T-cell (primary cell): Measurements from ENCODE around the gene CTSW. TPM values are rescaled to one million over a fixed set of nuclear protein-coding genes. Genes with fewer than 3 reads are reported as not detected.

Experiments used
- ATAC-seq, 4 experiments: fragments of 200-7000 bp in 3 of 4; fragments of 150-1000 bp in 1 of 4; cut with Tn5 transposase; replicated peaks in 1 of 4; 1 replicate in 3 of 4; 2 replicates in 1 of 4; pipeline ENCODE4 v1.10.0; 2021; ENCODE audit warnings: moderate library complexity in 3 of 4, mild to moderate bottlenecking in 2 of 4, moderate number of reproducible peaks in 1 of 4
- CTCF ChIA-PET, 2 donors: fragments of 300-600 bp; sonication (Branson Sonifier 250); formaldehyde crosslinking; loops; one replicate each; lab custom pipeline; 2022; ENCODE audit warnings: antibody characterized with exemption in 2 of 2; lab: Charles Lee
- POLR2A ChIA-PET, 2 donors: fragments of 300-600 bp; sonication (Branson Sonifier 250); formaldehyde crosslinking; loops; one replicate each; lab custom pipeline; 2022; ENCODE audit warnings: antibody characterized with exemption in 2 of 2; lab: Charles Lee
- DNase-seq, 35 experiments: peaks; one replicate each; pipeline versions ENCODE4 v3.0.0 to v3.0.0-alpha.2; 2013 to 2023
- H3K27ac ChIP-seq: one replicate; pipeline ENCODE4 v1.5.1; 2013; ENCODE audit warnings: low read length
- H3K27me3 ChIP-seq, 2 experiments: replicated peaks in 1 of 2; 1 replicate in 1 of 2; 2 replicates in 1 of 2; pipeline versions ENCODE4 v1.6.1 to v1.7.0; 2013; ENCODE audit warnings: low read length in 1 of 2, mixed read lengths in 1 of 2; ENCODE audit not compliant: control insufficient read depth in 2 of 2, insufficient read depth in 2 of 2; ENCODE audit errors: extremely low read depth in 1 of 2
- H3K36me3 ChIP-seq, 2 donors: 1 replicate in 1 of 2; 2 replicates in 1 of 2; pipeline versions ENCODE4 v1.6.1 to v1.7.0; 2013; ENCODE audit warnings: low read length in 1 of 2; ENCODE audit not compliant: control insufficient read depth in 2 of 2, insufficient read depth in 1 of 2; ENCODE audit errors: extremely low read depth in 1 of 2
- H3K4me1 ChIP-seq, 2 experiments: 1 replicate in 1 of 2; 2 replicates in 1 of 2; pipeline versions ENCODE4 v1.6.1 to v1.7.0; 2013; ENCODE audit warnings: low read length in 2 of 2, mixed read lengths in 1 of 2; ENCODE audit not compliant: insufficient read depth in 2 of 2, control insufficient read depth in 1 of 2; ENCODE audit errors: extremely low read depth in 1 of 2
- H3K4me3 ChIP-seq, 2 donors: 1 replicate in 1 of 2; 2 replicates in 1 of 2; pipeline versions ENCODE4 v1.5.1 to v1.7.0; 2013; ENCODE audit warnings: mild to moderate bottlenecking in 2 of 2, low read length in 1 of 2, moderate library complexity in 1 of 2; ENCODE audit not compliant: control insufficient read depth in 1 of 2; ENCODE audit errors: extremely low read depth in 1 of 2
- H3K9me3 ChIP-seq: 2 replicates; pipeline ENCODE4 v1.7.0; 2013
- H3K27ac Mint-ChIP-seq, 2 donors: one replicate each; pipeline ENCODE4 v1.8.0; 2020 to 2021; ENCODE audit warnings: mild to moderate bottlenecking in 2 of 2, mixed read lengths in 2 of 2
- H3K27me3 Mint-ChIP-seq, 2 donors: one replicate each; pipeline ENCODE4 v1.8.0; 2021 to 2022; ENCODE audit warnings: mixed read lengths in 2 of 2
- H3K36me3 Mint-ChIP-seq: one replicate; pipeline ENCODE4 v1.8.0; 2021; ENCODE audit warnings: mixed read lengths
- H3K4me1 Mint-ChIP-seq, 3 donors: one replicate each; pipeline ENCODE4 v1.8.0; 2020 to 2022; ENCODE audit warnings: mixed read lengths in 3 of 3, mild to moderate bottlenecking in 1 of 3
- H3K4me3 Mint-ChIP-seq, 3 donors: one replicate each; pipeline ENCODE4 v1.8.0; 2020 to 2022; ENCODE audit warnings: mild to moderate bottlenecking in 3 of 3, mixed read lengths in 3 of 3, moderate library complexity in 3 of 3
- H3K9me3 Mint-ChIP-seq, 3 donors: one replicate each; pipeline ENCODE4 v1.8.0; 2020 to 2022; ENCODE audit warnings: mixed read lengths in 3 of 3
- WGBS: methylation state at CpG from one replicate; pipeline ENCODE4 v1.1.5; 2013; ENCODE audit warnings: missing lambda C conversion rate; ENCODE audit not compliant: insufficient coverage; 5-methylcytosine and 5-hydroxymethylcytosine counted together
- total RNA-seq, 35 experiments: library from RNA in 6 of 35; stranded (reverse) in 6 of 35; fragments of 120-200 nt in 1 of 35; gene quantifications; one replicate each; pipeline versions ENCODE4 v1.2.1 to v1.2.4 and lab custom pipeline; 2013 to 2026

CTSW gene
- total RNA-seq, 5 donors from 2014 or later (not counting 1 experiment from before 2014, with no cell fraction given), result 45.3 to 127 (median 66.4) TPM

DNA sequence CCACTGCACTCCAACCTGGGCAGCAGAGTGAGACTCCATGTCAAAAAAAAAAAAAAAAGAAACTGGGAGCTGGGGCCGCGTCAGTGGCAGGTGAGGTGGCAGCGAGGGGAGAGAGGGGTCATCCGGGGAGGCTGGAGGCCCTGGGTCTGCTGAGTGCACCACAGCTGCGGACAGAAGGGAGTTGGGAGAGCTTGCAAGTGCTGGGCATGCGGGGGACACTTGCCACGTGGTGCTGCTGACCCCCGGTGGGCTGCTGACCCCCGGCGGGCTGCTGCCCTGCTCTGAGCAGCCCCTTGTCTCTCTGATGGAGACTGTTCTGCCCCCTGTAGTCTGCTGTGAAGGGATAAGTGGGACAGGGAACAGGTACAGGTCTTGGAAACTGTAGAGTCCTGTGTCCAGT, 42.2 kb downstream of the CTSW start:
- peak overlapping the region in 1 of 2 donors; percentile 51 for H3K27ac Mint-ChIP-seq
- H3K4me1 ChIP-seq, result peaks cover 24 to 51% of the 10 kb centered on the region in 2 experiments
- H3K27me3 Mint-ChIP-seq, result no peaks in the 10 kb centered on the region
- H3K9me3 Mint-ChIP-seq, result no peaks in the 10 kb centered on the region
- peaks cover 24 to 41% (median 35%) of the 10 kb centered on the region in 3 donors for H3K4me1 Mint-ChIP-seq
- WGBS, result 98% methylated on average over 10 of the region's 10 CpGs
- ChIA-PET POLR2A (interaction anchor here (0.6 to 1.0 kb wide), 3 partner anchors 11 to 1197 kb away, joined by 3 read pairs; partner anchors contain the start of gene KDM2A (in 1 of the 2)), CTCF (interaction anchor here (0.6 to 1.2 kb wide), 3 partner anchors 36 to 59 kb away, joined by 3 to 6 read pairs (median 5); no protein-coding TSS in a partner anchor)
- ATAC-seq, result no peak
- H3K4me3 Mint-ChIP-seq, result peak overlapping the region; percentile 10 to 55 (median 43)
- H3K27me3 ChIP-seq, result no peaks in the 10 kb centered on the region
- peaks cover 7 to 38% of the 10 kb centered on the region in 2 donors for H3K36me3 ChIP-seq
- H3K4me3 ChIP-seq, result no peak overlapping the region
- H3K27ac ChIP-seq, result no peak overlapping the region
- H3K36me3 Mint-ChIP-seq, result peaks cover 19% of the 10 kb centered on the region
- no peaks in the 10 kb centered on the region for H3K9me3 ChIP-seq
- no peak for DNase-seq

DNA sequence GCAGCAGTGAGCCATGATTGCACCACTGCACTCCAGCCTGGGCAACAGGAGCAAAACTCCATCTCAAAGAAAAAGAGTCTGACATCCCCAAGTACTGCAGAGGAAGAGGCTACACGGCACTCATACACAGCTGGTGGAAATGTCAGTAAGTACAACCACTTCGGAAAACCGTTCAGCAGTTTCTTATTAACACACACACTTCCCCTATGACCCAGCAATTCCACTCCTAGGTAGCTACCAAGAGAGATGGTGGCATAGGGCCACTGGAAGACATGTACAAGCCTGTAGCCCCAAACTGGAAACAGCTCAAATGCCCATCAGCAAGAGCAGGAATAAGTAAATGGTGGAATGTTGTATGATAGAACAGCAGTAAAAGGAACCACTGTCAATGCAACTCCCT, 42.9 kb downstream of the CTSW start:
- peaks cover 26 to 42% (median 36%) of the 10 kb centered on the region in 3 donors for H3K4me1 Mint-ChIP-seq
- ChIA-PET CTCF (interaction anchor here (0.6 to 1.2 kb wide), 2 partner anchors 34 to 35 kb away, joined by 4 to 5 read pairs; partner anchors contain the start of gene FIBP (in 1 of the 2)), POLR2A (interaction anchor here in 1 of 2 donors (1.0 kb wide), 1 partner anchor 33 kb away, joined by 3 read pairs; no protein-coding TSS in a partner anchor)
- Histone ChIP-seq H3K4me1 (peaks cover 20 to 51% of the 10 kb centered on the region in 2 experiments), H3K27ac (no peak overlapping the region), H3K9me3 (no peaks in the 10 kb centered on the region), H3K27me3 (no peaks in the 10 kb centered on the region), H3K4me3 (no peak overlapping the region), H3K36me3 (peaks cover 7 to 32% of the 10 kb centered on the region in 2 donors)
- DNase-seq (no peak), ATAC-seq (no peak)
- peak overlapping the region; percentile 10 to 55 (median 43) for H3K4me3 Mint-ChIP-seq
- peak overlapping the region; percentile 51 to 72 for H3K27ac Mint-ChIP-seq
- no peaks in the 10 kb centered on the region for H3K27me3 Mint-ChIP-seq
- peaks cover 17% of the 10 kb centered on the region for H3K36me3 Mint-ChIP-seq
- no peaks in the 10 kb centered on the region for H3K9me3 Mint-ChIP-seq
- WGBS, result 85% methylated on average over 3 of the region's 3 CpGs

DNA sequence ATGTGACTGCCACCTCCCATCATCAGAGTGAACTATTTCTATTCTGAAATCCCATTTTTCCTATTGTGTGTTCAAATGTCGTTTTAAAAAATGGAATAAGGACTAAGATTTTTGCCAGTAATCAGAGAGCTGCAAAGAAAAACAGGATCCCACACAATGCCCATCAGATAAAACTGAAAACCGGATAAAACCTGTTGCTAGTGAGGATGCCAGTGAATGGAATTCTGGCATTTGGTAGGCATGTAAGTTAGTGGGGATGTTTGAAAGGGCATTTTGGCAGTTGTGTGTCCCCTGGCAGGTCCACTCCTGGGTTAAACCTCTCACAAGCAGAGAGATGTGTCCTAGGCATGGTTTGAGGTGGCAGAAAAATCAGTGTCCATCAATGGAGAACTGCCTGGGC, 45.8 kb downstream of the CTSW start:
- ChIA-PET POLR2A (interaction anchor here in 1 of 2 donors (0.6 kb wide), 2 partner anchors 41 to 364 kb away, joined by 3 to 6 read pairs; no protein-coding TSS in a partner anchor), CTCF (interaction anchor here in 1 of 2 donors (0.6 kb wide), 1 partner anchor 373 kb away, joined by 3 read pairs; no protein-coding TSS in a partner anchor)
- ATAC-seq, result no peak
- Histone ChIP-seq H3K4me1 (peaks cover 19 to 55% of the 10 kb centered on the region in 2 experiments), H3K27me3 (no peaks in the 10 kb centered on the region), H3K9me3 (no peaks in the 10 kb centered on the region), H3K27ac (no peak overlapping the region), H3K4me3 (no peak overlapping the region), H3K36me3 (peaks cover 7 to 29% of the 10 kb centered on the region in 2 donors)
- Mint-ChIP-seq H3K27me3 (no peaks in the 10 kb centered on the region), H3K4me3 (no peak overlapping the region), H3K9me3 (no peaks in the 10 kb centered on the region), H3K27ac (peak overlapping the region; percentile 8 to 61), H3K36me3 (peaks cover 17% of the 10 kb centered on the region), H3K4me1 (peaks cover 37 to 49% (median 47%) of the 10 kb centered on the region in 3 donors)
- WGBS, result no CpG with 5 or more reads among the region's 2 CpGs
- no peak for DNase-seq

DNA sequence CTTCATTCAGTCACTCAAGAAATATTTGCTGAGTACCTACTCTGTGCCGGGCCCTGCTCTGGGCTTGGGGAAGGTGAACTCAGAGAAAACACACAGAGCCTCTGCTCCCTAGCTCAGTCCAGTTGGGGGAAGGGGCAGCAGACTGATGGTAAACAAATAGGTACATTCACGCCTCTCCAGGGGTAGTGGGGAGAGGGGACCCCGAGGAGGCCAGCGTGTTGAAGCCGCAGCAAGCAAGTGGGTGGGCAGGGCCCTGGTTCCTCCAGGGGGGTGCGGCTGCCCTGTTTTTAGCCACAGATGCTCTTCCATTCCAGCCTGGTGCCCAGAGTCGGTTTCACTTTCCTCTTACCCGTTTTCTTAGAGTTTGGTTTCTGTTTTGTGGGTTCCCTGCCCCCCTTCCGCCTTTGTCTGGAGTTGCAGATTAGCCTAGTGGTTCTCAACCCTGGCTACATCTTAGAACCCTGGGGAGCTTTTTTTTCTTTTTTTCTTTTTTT, 48.3 kb downstream of the CTSW start:
- H3K4me3 ChIP-seq, result peak overlapping the region; percentile 28 to 52
- Mint-ChIP-seq H3K36me3 (peaks cover 7% of the 10 kb centered on the region), H3K27ac (peak overlapping the region; percentile 97), H3K9me3 (no peaks in the 10 kb centered on the region), H3K27me3 (no peaks in the 10 kb centered on the region), H3K4me3 (peak overlapping the region; percentile 68 to 78 (median 73)), H3K4me1 (peaks cover 37 to 48% (median 39%) of the 10 kb centered on the region in 3 donors)
- POLR2A ChIA-PET, result interaction anchor here (0.6 to 0.7 kb wide), 4 partner anchors 12 to 360 kb away, joined by 3 to 4 read pairs (median 3); no protein-coding TSS in a partner anchor
- H3K4me1 ChIP-seq, result peaks cover 11 to 49% of the 10 kb centered on the region in 2 experiments
- DNase-seq, result peak; percentile 60 to 91 (median 79)
- peak overlapping the region; percentile 74 for H3K27ac ChIP-seq
- peak; percentile 91 to 97 (median 92) for ATAC-seq
- WGBS, result 0% methylated on average over 5 of the region's 9 CpGs
- H3K36me3 ChIP-seq, result peaks cover 0 to 12% of the 10 kb centered on the region in 2 donors
- H3K27me3 ChIP-seq, result no peaks in the 10 kb centered on the region
- CTCF ChIA-PET, result interaction anchor here in 1 of 2 donors (0.7 to 1.6 kb wide), 5 partner anchors 36 to 155 kb away, joined by 3 to 8 read pairs (median 5); partner anchors contain the start of genes CCDC85B and FIBP
- no peaks in the 10 kb centered on the region for H3K9me3 ChIP-seq

DNA sequence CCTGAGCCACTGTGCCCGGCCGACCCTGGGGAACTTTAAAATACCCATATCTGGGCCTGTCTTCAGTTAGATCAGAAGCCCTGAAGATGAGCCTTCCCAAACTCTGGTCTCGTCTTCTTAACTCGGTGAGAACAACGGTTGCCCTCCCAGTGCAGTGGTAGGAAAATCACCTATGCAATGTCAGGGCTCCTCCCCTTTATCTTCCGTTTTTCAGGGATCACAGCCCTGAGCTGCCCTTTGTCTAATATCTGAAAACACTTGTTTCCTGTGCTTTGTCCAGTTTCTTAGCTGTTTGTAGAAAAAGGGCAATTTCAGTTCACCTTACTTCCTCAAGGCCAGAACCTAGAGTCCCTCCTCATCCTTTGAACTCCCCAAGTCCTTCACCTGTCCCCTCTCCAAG, 49.0 kb downstream of the CTSW start:
- no peaks in the 10 kb centered on the region for H3K27me3 ChIP-seq

More for the DNA sequence above, 49.0 kb downstream of the CTSW start:
- whole genome bisulfite sequencing, result 14% methylated on average over 4 of the region's 6 CpGs
- peak overlapping the region; percentile 17 to 28 for H3K4me3 ChIP-seq
- POLR2A ChIA-PET, result no interaction called here
- H3K4me1 ChIP-seq, result peaks cover 11 to 49% of the 10 kb centered on the region in 2 experiments
- CTCF ChIA-PET, result interaction anchor here in 1 of 2 donors (0.6 to 1.6 kb wide), 4 partner anchors 37 to 574 kb away, joined by 5 to 8 read pairs (median 6); partner anchors contain the start of gene FIBP
- no peaks in the 10 kb centered on the region for H3K9me3 ChIP-seq
- Mint-ChIP-seq H3K27ac (peak overlapping the region; percentile 97), H3K4me1 (peaks cover 34 to 44% (median 39%) of the 10 kb centered on the region in 3 donors), H3K4me3 (peak overlapping the region; percentile 63 to 78 (median 68)), H3K36me3 (peaks cover 3% of the 10 kb centered on the region), H3K9me3 (no peaks in the 10 kb centered on the region), H3K27me3 (no peaks in the 10 kb centered on the region)
- peaks cover 0 to 7% of the 10 kb centered on the region in 2 donors for H3K36me3 ChIP-seq
- DNase-seq (peak in 1 of 35 experiments; percentile 30), ATAC-seq (peak in 1 of 4 experiments; percentile 4)
- H3K27ac ChIP-seq, result peak overlapping the region; percentile 74
